ENCODE results near the gene TCF19. TPM values are rescaled to one million over a fixed set of nuclear protein-coding genes. Genes with fewer than 3 reads are reported as not detected.

Gene TCF19
- total and polyA plus RNA-seq, 2 donors (not counting 1 experiment from before 2014, with no cell fraction given), result 10.0 to 10.4 TPM

DNA sequence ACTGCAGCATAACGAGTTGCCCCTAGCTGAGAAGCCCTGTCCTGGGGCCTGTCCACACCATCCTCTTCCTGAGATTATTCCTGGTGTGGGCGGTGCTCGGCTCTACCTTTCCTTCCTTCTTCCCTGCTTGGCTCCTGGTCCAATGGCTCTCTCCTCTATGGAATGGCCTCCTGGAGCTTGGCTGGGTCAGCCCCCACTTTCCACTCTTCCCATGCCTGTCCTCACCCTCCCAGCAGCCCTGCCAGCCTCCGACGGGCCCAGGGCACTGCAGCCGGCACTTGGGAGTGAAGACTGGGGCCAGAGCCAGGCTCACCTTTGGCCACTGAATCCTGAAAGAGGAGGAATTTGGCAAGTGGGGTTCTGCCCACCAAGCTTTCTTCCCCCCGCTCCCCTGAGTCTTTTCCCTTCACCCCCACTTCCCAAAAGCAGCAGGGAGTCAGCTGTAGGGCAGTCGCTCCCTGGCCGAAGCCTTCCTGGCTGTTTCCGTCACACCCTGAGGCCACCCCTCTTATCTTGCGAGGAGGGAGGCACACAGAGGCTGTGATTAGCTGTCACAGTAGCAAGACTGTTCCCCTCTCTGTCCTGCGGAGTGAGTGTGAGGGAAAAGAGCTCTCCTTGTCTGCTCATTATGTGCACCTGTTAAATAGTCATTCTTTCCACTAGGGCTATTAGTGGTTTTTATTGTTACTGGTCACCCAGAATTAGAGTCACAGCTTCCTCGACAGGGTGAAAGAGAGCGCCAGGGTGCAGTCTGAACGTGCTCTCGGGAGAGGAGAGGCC is 31.8 kb upstream of the TCF19 start:
- Mint-ChIP-seq H3K4me1 (peaks cover 4% of the 10 kb centered on the region), H3K4me3 (no peak overlapping the region), H3K27me3 (peaks cover 24% of the 10 kb centered on the region), H3K27ac (no peak overlapping the region), H3K9me3 (ENCODE audit: insufficient read depth) (no peaks in the 10 kb centered on the region)
- Histone ChIP-seq H3K4me2 (replicated peaks; ENCODE audit: low read depth, low read length, poor library complexity, severe bottlenecking) (no peak overlapping the region), H3K36me3 (replicated peaks in 1 of 2; ENCODE audit: control extremely low read depth in 1 of 2, control insufficient read depth in 1 of 2, extremely low read depth in 1 of 2, insufficient read depth in 2 of 2, low read length in 1 of 2) (no peaks in the 10 kb centered on the region), H3K27me3 (replicated peaks in 1 of 4; ENCODE audit: control extremely low read depth in 1 of 4, control insufficient read depth in 3 of 4, insufficient read depth in 4 of 4, low read length in 3 of 4) (peaks cover 0 to 7% (median 2%) of the 10 kb centered on the region in 4 experiments), H4K20me1 (ENCODE audit: control insufficient read depth, insufficient read depth, low read length, poor library complexity, severe bottlenecking) (no peaks in the 10 kb centered on the region), H3K4me1 (ENCODE audit: control insufficient read depth in 2 of 2, insufficient read depth in 2 of 2, low read length in 2 of 2) (peaks cover 0 to 3% of the 10 kb centered on the region in 2 donors), H3K9me3 (ENCODE audit: control extremely low read depth in 1 of 3, control insufficient read depth in 2 of 3, insufficient read depth in 1 of 3, low read length in 2 of 3) (no peaks in the 10 kb centered on the region), H3K4me3 (ENCODE audit: control extremely low read depth in 1 of 5, extremely low read depth in 1 of 5, insufficient read depth in 1 of 5, low read depth in 2 of 5, low read length in 4 of 5) (no peak overlapping the region), H3K27ac (ENCODE audit: low read length in 2 of 2) (no peak overlapping the region), H3K9ac (ENCODE audit: low read length) (no peak overlapping the region), H3K79me2 (ENCODE audit: control insufficient read depth, insufficient read depth, low read length) (no peaks in the 10 kb centered on the region), H2AFZ (ENCODE audit: insufficient read depth, low read depth, low read length, poor library complexity, severe bottlenecking) (no peak overlapping the region)
- 88% methylated on average over 14 of the region's 16 CpGs for WGBS (ENCODE audit: insufficient coverage)
- ChIA-PET POLR2A (interaction anchor here (0.6 kb wide), 1 partner anchor 258 kb away, joined by 3 read pairs; no protein-coding TSS in a partner anchor), CTCF (interaction anchor here (1.0 to 2.2 kb wide), 12 partner anchors 10 to 316 kb away, joined by 3 to 9 read pairs (median 4); partner anchors contain the start of genes C6orf15 and VARS2)
- DNase-seq, result no peak
- TF ChIP-seq EZH2 (IDR thresholded peaks at IDR 0.05; ENCODE audit: borderline replicate concordance, insufficient read depth, low read depth, low read length, poor library complexity, severe bottlenecking), result no peak
- TF ChIP-seq, protein P1, sequence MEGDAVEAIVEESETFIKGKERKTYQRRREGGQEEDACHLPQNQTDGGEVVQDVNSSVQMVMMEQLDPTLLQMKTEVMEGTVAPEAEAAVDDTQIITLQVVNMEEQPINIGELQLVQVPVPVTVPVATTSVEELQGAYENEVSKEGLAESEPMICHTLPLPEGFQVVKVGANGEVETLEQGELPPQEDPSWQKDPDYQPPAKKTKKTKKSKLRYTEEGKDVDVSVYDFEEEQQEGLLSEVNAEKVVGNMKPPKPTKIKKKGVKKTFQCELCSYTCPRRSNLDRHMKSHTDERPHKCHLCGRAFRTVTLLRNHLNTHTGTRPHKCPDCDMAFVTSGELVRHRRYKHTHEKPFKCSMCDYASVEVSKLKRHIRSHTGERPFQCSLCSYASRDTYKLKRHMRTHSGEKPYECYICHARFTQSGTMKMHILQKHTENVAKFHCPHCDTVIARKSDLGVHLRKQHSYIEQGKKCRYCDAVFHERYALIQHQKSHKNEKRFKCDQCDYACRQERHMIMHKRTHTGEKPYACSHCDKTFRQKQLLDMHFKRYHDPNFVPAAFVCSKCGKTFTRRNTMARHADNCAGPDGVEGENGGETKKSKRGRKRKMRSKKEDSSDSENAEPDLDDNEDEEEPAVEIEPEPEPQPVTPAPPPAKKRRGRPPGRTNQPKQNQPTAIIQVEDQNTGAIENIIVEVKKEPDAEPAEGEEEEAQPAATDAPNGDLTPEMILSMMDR (IDR thresholded peaks at IDR 0.05), result no peak
- intact Hi-C loops (cut with micrococcal nuclease), result no loop called here
- ATAC-seq (ENCODE audit: low read depth), result no peak
